ENCODE results near the gene ANO7. TPM values are rescaled to one million over a fixed set of nuclear protein-coding genes. Genes with fewer than 3 reads are reported as not detected.

Gene ANO7
- total RNA-seq, 1 donor from 2014 or later, result 2.8 TPM

DNA sequence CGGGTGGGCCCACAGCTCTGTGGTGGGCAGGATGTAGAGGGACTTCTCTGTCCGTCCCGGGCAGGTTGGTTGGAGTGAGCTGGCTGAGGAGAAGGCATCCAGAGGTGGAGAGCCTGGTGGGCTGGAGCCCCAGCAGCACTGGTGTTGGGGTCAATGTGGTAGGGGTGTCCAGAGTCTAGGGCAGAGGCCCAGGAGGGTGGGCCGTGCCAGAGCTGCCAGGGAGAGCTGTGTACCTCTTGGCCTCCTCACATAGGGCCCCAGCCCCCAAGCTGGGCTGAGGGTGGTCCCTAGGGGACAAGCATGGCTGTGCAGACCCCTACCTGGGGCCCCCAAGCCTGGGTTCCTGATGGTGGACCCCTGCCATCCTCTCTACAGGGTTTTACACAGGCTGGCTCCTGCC is 16.0 kb downstream of the ANO7 start:
- no peak overlapping the region for H3K4me3 ChIP-seq (ENCODE audit: low read depth, low read length)
- no peak for DNase-seq (ENCODE audit: low read depth)
- TF ChIP-seq, protein P1, sequence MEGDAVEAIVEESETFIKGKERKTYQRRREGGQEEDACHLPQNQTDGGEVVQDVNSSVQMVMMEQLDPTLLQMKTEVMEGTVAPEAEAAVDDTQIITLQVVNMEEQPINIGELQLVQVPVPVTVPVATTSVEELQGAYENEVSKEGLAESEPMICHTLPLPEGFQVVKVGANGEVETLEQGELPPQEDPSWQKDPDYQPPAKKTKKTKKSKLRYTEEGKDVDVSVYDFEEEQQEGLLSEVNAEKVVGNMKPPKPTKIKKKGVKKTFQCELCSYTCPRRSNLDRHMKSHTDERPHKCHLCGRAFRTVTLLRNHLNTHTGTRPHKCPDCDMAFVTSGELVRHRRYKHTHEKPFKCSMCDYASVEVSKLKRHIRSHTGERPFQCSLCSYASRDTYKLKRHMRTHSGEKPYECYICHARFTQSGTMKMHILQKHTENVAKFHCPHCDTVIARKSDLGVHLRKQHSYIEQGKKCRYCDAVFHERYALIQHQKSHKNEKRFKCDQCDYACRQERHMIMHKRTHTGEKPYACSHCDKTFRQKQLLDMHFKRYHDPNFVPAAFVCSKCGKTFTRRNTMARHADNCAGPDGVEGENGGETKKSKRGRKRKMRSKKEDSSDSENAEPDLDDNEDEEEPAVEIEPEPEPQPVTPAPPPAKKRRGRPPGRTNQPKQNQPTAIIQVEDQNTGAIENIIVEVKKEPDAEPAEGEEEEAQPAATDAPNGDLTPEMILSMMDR (conservative IDR thresholded peaks at IDR 0.05; ENCODE audit: low read depth, low read length), result no peak

DNA sequence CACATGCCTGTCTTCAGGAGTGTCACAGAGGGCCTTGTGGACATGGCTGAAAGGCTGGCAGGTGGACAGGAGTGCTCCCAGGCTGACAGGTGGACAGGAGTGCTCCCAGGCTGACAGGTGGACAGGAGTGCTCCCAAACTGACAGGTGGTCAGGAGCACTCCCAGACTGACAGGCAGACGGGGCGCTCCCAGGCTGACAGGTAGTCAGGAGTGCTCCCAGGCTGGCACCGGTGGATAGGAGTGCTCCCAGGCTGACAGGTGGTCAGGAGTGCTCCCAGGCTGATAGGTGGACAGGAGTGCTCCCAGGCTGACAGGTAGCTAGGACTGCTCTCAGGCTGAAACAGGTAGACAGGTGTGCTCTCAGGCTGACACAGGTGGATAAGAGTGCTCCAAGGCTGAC is 16.6 kb downstream of the ANO7 start:
- no peak overlapping the region for H3K4me3 ChIP-seq (ENCODE audit: low read depth, low read length)
- TF ChIP-seq, protein P1 (conservative IDR thresholded peaks at IDR 0.05; ENCODE audit: low read depth, low read length), result no peak
- DNase-seq (ENCODE audit: low read depth), result no peak

- DNase-seq (ENCODE audit: low read depth), result no peak
- H3K4me3 ChIP-seq (ENCODE audit: low read depth, low read length), result no peak overlapping the region
- TF ChIP-seq, protein P1 (conservative IDR thresholded peaks at IDR 0.05; ENCODE audit: low read depth, low read length), result no peak
Observed at GRCh38 chr2:241207151-241207550, 18.7 kb downstream of the ANO7 start.

GRCh38 chr2:241207641-241208040 is 19.2 kb downstream of the ANO7 start:
- TF ChIP-seq, protein P1 (conservative IDR thresholded peaks at IDR 0.05; ENCODE audit: low read depth, low read length), result no peak
- DNase-seq (ENCODE audit: low read depth), result no peak
- H3K4me3 ChIP-seq (ENCODE audit: low read depth, low read length), result no peak overlapping the region

GRCh38 chr2:241208058-241208457 is 19.6 kb downstream of the ANO7 start:
- no peak for DNase-seq (ENCODE audit: low read depth)
- H3K4me3 ChIP-seq (ENCODE audit: low read depth, low read length), result no peak overlapping the region
- TF ChIP-seq, protein P1 (conservative IDR thresholded peaks at IDR 0.05; ENCODE audit: low read depth, low read length), result no peak

GRCh38 chr2:241209271-241209670 is 20.8 kb downstream of the ANO7 start:
- no peak for DNase-seq (ENCODE audit: low read depth)
- H3K4me3 ChIP-seq (ENCODE audit: low read depth, low read length), result no peak overlapping the region
- TF ChIP-seq, protein P1 (conservative IDR thresholded peaks at IDR 0.05; ENCODE audit: low read depth, low read length), result no peak

DNA sequence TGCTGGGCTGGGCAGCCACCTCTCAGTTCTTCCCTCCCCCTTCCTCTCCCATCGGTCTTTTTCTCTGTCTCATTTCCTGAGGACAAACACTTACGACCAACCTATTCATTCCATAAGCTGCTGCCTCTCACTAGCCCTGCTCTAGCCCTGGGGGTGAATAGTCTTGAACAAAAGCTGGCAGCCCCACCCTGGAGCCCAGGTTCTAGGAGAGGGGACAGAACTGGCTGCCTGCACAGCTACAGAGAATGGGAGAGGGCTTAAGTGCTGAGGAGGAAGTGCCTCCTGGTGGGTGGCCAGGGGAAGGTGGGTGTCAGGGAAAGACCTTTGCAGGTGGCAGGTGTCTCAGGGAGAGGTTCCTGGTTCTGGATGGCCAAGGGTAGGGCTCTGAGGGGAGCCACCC is 22.8 kb downstream of the ANO7 start:
- TF ChIP-seq, protein P1 (conservative IDR thresholded peaks at IDR 0.05; ENCODE audit: low read depth, low read length), result no peak
- H3K4me3 ChIP-seq (ENCODE audit: low read depth, low read length), result no peak overlapping the region
- no peak for DNase-seq (ENCODE audit: low read depth)
